Measurements from ENCODE around the gene RFPL1.

The RFPL1 gene

DNA sequence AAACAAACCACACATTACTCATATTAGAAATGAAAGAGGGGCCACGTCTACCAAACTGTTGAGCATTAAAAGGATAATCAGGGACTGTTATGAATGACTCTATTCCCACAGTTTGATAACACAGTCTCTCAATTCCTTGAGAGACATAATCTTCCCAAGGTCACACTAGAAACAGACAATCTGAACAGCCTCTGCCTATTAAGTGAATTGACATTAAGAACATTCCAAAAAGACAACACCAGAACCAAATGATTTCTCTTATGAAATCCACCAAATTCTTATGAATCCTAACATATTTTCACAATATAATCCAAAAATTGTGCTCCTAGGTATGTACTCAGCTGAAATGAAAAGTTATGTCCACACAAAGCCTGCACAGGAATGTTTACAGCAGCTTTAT is 4.6 kb downstream of the RFPL1 start:
- DNase-seq (ENCODE audit: low read depth in 2 of 3, low spot score in 1 of 3) = no peak

GRCh38 chr22:29443452-29443851 is 5.1 kb downstream of the RFPL1 start:
- DNase-seq (ENCODE audit: low read depth in 2 of 3, low spot score in 1 of 3) = no peak

- DNase-seq (ENCODE audit: low read depth in 2 of 3, low spot score in 1 of 3) = no peak
These were observed 5.7 kb downstream of the RFPL1 start for GRCh38 chr22:29443861-29444792.

DNA sequence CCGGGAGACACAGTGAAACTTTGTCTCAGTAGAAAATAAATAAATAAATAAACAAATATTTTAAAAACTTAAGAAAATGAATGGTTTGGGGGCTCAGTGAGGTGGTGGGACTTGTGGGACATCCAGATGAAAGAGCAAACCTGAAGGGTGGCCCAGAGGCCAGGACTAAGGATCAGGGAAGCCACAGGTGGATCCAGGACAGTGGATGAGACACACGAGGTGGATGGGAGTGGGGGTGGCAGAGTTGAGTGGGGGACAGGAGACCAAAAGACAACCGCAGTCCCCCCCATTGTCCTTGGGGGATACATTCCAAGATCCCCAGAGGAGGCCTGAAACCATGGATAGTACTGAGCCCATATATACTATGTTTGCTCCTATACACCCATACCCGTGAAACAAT is 7.1 kb downstream of the RFPL1 start:
- DNase-seq (ENCODE audit: low read depth in 2 of 3, low spot score in 1 of 3) = no peak

DNA sequence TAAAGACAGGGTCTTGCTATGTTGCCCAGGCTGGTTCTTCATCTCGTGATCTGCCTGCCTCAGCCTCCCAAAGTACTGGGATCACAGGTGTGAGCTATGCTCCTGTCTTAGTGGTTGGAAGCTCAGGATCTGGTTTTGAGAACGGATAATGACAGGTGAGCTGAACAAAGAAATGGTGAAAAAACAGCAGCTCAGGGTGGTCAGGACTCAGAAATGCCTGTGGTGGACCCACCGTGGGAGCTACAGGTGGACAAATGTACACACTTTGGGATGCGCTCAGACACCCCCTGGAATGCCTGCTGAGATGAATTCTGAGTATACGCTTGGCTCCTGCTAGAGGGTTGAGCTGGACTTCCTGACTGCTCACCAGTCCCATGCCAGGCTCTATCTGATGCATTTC is 9.5 kb downstream of the RFPL1 start:
- DNase-seq (ENCODE audit: low read depth in 2 of 3, low spot score in 1 of 3) = no peak

- DNase-seq (ENCODE audit: low read depth in 2 of 3, low spot score in 1 of 3) = no peak
These were observed 11.0 kb downstream of the RFPL1 start for GRCh38 chr22:29449296-29449875.

- no peak for DNase-seq (ENCODE audit: low read depth in 2 of 3, low spot score in 1 of 3)
These were observed 11.8 kb downstream of the RFPL1 start for GRCh38 chr22:29450222-29450621.

DNA sequence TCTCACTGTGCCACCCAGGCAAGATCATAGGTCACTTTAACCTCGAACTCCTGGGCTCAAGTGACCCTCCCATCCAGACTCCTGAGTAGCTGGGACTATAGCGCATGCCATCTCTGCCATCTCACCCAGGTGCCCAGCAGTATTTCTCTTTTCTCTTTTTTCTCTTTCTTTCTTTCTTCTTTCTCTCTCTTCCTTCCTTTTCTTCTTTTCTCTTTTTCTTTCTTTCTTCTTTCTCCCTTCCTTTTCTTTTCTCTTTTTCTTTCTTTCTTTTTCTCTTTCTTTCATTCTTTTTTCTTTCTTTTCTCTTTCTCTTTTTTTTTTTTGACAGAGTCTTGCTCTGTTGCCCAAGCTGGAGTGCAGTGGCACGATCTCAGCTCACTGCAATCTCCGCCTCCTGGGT is 13.5 kb downstream of the RFPL1 start:
- no peak for DNase-seq (ENCODE audit: low read depth in 2 of 3, low spot score in 1 of 3)

DNA sequence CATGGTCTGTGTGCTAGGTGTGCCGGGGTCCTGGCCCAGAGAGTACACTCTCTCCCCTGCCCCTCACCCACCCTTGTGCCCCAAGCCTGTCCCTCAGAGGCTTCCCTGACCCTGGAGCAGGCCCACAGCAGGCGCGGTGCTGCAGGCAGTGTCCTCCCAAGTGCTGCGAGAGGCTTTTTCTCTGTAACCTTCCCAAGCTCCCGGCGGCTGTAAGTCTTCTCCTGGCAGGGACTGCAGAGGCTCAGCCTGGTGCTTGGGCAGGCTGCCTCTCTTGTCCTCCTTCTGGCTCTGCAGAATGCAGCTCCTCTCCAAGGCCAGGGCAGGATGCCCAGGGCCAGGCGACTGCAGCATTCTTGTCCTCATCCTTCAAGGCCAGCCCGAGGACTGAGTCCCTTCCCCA is 15.9 kb downstream of the RFPL1 start:
- no peak for DNase-seq (ENCODE audit: low read depth in 2 of 3, low spot score in 1 of 3)

GRCh38 chr22:29456211-29456671 is 17.9 kb downstream of the RFPL1 start:
- DNase-seq (ENCODE audit: low read depth in 2 of 3, low spot score in 1 of 3) = no peak

- no peak for DNase-seq (ENCODE audit: low read depth in 2 of 3, low spot score in 1 of 3)
These were observed 19.3 kb downstream of the RFPL1 start for GRCh38 chr22:29457730-29458129.

DNA sequence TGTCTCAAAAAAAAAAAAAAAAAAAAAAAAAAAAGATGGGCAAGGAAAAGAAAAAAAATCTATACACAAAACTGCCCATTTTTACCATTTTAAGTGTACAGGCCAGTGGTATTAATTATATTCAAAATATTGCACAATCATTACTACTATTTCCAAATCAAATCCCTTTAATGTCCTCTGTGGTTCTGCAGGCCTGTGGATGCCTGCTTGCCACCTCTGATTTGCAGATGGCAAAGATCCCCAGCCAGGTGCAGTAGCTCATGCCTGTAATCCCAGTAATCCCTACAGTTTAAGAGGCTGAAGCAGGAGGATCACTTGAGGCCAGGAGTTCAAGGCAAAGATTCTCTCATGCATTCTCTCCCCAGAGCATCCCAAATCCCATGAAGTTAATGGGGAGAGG is 20.2 kb downstream of the RFPL1 start:
- DNase-seq (ENCODE audit: low read depth in 2 of 3, low spot score in 1 of 3) = no peak

- no peak for DNase-seq (ENCODE audit: low read depth in 2 of 3, low spot score in 1 of 3)
These were observed 21.4 kb downstream of the RFPL1 start for GRCh38 chr22:29459773-29460172.

DNA sequence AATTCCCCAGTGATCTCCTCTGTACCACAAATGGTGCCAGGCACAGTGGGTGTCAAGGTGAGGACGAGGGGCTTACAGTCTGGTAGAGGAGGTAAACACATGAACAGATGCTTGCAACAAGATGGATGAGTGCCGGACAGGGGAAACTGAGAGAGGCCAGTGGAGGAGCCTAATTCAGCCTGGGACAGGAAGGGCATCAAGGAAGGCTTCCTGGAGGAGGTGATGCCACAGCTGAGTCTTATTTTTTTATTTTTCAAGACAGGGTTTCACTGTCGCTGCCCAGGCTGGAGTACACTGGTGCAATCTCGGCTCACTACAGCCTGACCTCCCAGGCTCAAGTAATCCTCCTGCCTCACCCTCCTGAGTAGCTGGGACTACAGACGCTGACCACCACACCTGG is 22.9 kb downstream of the RFPL1 start:
- no peak for DNase-seq (ENCODE audit: low read depth in 2 of 3, low spot score in 1 of 3)

GRCh38 chr22:29463629-29464028 is 25.2 kb downstream of the RFPL1 start:
- no peak for DNase-seq (ENCODE audit: low read depth in 2 of 3, low spot score in 1 of 3)

DNA sequence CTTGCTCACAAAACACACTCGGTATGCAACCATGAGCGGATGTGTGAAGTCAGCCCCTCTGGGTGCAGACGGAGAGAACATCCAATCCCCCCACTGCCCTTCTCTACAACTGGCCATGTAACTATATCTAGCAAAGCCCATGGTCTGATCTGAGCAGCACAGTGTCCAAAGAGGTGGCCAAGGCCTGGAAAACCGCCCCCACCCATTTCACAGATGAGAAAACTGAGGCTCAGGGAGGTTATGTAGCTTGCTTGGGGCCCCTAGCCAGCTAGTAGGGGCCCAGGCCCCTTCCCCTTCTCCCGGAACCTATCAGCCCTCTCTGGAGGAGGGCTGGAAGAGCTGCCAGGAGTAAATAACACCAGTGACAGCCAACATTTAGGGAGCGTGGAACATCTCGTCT is 26.2 kb downstream of the RFPL1 start:
- DNase-seq (ENCODE audit: low read depth in 2 of 3, low spot score in 1 of 3) = no peak

- DNase-seq (ENCODE audit: low read depth in 2 of 3, low spot score in 1 of 3) = no peak
These were observed 31.4 kb downstream of the RFPL1 start for GRCh38 chr22:29469755-29470154.

GRCh38 chr22:29470159-29470855 is 31.9 kb downstream of the RFPL1 start:
- DNase-seq (ENCODE audit: low read depth in 2 of 3, low spot score in 1 of 3) = peak; percentile 58 to 81 (median 74)

- DNase-seq (ENCODE audit: low read depth in 2 of 3, low spot score in 1 of 3) = no peak
These were observed 34.6 kb downstream of the RFPL1 start for GRCh38 chr22:29473001-29473400.

DNA sequence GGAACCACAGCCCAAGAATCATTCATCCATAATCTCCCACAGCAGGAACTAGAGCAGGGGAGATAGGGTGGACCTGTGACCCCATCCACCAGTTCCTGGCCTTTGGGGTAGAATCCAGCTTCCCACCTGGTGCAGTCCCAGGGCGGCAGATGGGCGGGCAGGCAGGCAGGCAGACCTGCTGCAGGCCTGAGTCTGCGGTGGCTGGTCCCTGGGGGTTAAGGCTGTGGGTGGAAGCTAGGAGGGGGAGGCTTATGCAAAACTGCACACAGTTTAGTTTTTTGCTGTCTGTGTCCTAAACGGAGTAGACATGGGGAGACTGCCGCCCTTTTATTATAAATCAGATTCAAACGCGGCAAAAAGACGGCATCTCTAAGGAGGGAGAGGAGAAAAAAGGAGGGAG is 37.2 kb downstream of the RFPL1 start:
- no peak for DNase-seq (ENCODE audit: low read depth in 2 of 3, low spot score in 1 of 3)

DNA sequence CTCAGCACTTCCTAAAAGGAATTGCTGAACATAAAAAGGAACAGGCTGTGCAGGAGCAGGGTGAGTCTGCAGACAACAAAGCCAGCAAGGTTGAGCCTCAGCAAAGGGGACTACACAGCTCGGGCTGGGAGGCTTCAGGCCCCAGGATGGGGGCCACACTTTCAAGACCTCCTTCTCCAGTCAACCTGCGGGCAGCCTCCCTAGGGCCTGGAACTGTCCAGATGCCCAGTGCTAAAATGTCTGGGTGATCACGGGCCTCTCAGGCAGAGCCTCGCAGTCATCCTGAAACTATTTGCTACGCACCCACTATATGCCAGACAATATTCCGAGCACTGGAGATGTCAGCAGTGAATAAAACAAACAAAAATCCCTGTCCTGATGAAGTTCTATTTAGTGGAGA is 37.7 kb downstream of the RFPL1 start:
- DNase-seq (ENCODE audit: low read depth in 2 of 3, low spot score in 1 of 3) = no peak

DNA sequence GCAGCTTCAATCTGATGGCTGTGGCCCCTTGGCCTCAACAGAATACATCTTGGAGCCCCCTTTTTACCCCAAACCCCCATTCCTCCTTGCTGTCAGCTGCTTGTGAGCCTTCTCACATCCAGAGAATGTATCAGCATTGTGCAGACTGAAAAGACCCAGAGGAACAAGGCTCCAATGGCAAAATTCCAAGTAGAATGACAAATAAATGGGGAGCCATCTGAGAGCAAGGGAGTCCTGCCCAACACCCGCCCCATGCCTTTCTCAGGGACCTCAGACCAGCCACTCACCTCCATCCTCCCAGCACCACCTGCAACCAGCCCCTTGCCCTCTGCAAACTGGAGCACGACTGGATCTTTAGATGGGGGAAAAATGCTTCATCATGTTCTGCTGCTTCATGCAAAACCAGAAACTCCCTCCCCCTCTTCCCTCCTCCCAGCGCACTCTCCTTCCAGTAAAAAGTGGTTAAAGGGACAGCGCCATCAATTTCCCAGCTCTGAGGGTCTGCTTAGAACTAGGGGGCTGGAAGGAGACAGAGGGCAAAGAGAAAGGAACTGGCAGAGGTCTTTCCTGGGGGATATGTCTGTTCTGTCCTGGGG is 39.4 kb downstream of the RFPL1 start:
- DNase-seq (ENCODE audit: low read depth in 2 of 3, low spot score in 1 of 3) = no peak
